Choroid plexus epithelial cell (primary cell): ENCODE data around the gene HEXIM1.
A peak's percentile ranks its signal among the peaks of the same experiment; 100 is the strongest.

ENCODE experiments used
- DNase-seq: peaks from one replicate; pipeline ENCODE4 v3.0.0-alpha.2; 2010; ENCODE audit warnings: low read depth
- H3K4me3 ChIP-seq: 2 replicates; pipeline ENCODE4 v1.5.1; 2011; ENCODE audit warnings: low read depth, mild to moderate bottlenecking, control low read depth, low read length, moderate library complexity
- TF ChIP-seq, protein P1 (sequence below): conservative IDR thresholded peaks from 2 replicates; pipeline ENCODE4 v1.5.1; 2011; ENCODE audit warnings: low read depth, mild to moderate bottlenecking, control low read depth, inconsistent platforms, low read length, moderate library complexity

Gene HEXIM1, protein sequence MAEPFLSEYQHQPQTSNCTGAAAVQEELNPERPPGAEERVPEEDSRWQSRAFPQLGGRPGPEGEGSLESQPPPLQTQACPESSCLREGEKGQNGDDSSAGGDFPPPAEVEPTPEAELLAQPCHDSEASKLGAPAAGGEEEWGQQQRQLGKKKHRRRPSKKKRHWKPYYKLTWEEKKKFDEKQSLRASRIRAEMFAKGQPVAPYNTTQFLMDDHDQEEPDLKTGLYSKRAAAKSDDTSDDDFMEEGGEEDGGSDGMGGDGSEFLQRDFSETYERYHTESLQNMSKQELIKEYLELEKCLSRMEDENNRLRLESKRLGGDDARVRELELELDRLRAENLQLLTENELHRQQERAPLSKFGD

DNA sequence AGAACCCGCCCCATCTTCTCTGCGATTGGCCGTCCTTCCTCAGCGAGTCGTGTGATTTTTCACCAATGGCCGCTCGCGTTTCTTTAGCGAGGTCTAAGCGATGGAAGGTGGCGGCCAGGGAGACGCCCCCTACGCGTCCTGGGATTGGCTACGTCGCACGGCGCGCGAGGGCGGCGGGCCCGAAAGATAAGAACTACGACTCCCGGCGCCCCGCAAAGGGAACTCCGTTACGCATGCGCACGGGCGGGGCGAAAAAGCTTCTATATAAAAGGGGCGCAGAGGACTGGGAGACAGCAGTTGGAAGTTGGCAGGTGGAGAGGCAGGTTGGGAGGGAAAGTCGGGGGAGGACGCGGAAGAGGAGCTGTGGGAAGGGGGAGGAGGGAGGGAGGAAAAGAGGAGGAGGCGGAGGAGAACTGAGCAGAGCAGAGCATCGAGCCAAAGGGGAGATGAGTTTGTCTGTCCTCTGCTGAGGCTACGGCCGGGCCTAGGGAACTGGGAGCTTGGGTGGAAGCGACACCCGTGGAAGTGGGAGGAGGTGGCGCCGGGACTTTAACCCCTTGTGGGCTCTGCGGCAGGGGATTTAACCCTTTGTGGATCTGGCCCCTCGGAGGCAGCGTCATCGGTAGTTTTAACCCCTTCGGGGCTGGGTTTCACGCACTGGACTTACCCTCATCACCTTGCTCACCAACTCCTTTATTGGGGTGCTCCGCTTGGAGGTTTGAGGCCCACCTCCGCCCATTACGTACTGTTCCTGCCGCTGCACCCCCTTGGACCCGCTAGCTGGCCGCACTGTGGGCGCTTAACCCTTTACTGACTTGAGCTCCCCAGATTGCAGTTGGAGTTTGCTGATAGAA, at the start of gene HEXIM1:
Gene HEXIM1, plus strand, starts transcription at position 293 of the 854 bp plus-strand sequence. CDS start 716 bp downstream, outside the sequence.
- DNase-seq: peak; percentile 100
- TF ChIP-seq, protein P1, sequence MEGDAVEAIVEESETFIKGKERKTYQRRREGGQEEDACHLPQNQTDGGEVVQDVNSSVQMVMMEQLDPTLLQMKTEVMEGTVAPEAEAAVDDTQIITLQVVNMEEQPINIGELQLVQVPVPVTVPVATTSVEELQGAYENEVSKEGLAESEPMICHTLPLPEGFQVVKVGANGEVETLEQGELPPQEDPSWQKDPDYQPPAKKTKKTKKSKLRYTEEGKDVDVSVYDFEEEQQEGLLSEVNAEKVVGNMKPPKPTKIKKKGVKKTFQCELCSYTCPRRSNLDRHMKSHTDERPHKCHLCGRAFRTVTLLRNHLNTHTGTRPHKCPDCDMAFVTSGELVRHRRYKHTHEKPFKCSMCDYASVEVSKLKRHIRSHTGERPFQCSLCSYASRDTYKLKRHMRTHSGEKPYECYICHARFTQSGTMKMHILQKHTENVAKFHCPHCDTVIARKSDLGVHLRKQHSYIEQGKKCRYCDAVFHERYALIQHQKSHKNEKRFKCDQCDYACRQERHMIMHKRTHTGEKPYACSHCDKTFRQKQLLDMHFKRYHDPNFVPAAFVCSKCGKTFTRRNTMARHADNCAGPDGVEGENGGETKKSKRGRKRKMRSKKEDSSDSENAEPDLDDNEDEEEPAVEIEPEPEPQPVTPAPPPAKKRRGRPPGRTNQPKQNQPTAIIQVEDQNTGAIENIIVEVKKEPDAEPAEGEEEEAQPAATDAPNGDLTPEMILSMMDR: no peak
- peak within 1 kb of the TSS; percentile 73 for H3K4me3 ChIP-seq

DNA sequence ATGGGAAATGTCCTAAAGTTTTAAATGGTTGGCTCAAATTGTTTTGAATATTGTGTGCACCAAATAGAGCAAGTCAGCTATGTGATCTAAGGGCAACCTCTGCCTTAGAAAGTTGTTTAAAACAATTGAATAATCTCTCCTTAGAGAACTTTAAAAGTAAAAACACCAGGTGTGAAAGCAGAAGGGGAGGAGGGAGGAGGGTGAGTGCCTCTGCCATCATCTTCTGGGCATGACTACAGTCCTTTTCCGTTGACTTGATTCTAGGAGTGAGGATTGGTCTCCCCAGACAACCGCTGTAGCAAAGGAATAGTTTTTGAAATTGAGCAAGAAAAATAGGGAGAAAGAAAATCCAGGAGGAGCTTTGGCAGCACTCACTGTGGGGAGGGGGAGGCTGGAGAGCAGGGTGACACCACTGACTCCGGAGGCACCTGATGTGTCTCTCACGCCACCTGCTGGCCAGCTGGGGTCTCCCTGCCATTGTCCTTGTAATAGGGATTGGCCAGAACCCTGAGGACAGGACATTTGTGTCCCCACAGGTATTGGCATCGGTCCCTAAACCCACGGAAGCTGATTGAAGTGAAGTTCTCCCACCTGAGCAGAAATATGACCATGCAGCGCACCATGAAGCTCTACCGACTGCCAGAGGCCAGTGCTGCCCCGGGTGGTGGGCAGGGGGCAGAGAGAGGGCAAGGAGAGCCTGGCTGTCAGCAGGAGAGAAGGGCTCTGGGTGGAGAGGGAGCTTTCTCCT, 49.2 kb upstream of the HEXIM1 start:
- DNase-seq: peak; percentile 77
- TF ChIP-seq, protein P1: peak; percentile 84
- H3K4me3 ChIP-seq: no peak overlapping the region

DNA sequence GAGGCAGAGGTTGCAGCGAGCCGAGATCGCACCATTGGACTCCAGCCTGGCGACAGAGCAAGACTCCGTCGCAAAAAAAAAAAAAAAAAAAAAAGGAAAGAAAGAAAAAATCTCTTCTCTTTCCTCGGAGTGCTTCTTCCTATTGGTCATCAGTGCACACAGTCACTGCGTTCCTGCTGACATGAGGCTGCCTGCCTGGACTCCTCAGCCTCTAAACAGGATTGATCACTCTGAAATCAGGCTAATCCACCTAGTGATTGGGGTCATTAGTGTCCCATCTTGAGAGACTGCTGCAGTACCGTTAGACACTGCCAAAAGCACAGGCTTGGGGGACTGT, 46.8 kb upstream of the HEXIM1 start:
- DNase-seq: no peak
- TF ChIP-seq, protein P1: no peak
- H3K4me3 ChIP-seq: no peak overlapping the region

DNA sequence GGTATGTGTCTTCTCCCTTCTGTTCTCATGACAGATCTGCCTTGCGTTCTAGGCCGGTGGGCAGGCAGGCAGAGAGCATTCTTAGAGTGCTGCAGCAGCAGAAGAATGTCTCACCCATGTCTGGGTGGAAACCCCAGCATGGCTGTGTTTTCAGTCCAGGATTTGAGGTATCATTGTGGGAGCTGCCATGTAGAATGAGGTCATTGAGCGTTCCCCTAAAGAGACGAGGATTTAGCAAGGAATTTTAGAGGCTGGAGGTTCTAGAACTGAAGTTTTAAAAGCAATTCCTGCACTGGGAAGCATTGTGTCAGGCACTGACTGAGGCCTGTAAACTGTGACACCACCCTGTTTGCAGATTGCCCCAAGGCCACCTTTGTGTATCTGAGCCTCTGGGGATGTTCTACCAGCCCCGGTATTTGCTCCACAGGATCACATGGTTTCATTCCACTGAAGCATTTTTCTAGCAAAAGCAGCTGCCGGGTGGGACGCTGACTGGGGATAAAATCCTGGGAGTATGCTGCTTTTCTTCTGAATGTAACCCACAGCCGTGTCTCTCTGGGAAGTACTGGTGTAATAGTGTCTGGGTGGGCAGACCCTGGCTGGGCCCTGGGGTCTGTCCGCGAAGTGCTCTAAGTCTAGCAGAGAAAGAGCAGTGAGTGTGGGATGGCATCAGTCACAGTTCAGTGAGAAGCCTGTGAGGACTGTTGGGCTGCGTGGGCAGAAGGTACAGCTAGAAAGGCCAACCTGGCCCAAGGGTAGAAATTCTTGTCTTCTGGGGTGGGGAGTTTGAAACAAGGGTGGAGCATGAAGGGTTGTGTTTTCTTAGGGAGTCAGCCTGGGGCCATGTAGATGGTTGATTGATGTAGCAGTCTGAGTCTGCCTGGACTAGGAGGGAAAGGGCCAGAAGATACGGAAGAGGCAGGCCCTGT, 46.1 kb upstream of the HEXIM1 start:
- peak; percentile 40 for DNase-seq
- TF ChIP-seq, protein P1: no peak
- H3K4me3 ChIP-seq: no peak overlapping the region

DNA sequence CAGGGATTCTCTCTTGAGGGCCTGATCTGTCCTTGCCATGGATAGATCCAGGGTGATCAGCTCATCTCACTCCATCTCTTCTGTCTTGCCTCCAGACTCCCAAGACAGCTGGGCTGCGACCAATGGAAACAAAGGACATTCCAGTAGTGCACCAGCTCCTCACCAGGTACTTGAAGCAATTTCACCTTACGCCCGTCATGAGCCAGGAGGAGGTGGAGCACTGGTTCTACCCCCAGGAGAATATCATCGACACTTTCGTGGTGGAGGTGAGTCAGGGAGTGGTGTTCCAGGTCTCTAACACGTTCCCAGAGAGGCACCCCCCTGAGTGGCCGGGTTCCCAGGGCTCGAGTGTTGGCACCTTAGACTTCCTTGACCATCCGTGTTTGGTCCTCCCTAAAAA, 45.4 kb upstream of the HEXIM1 start:
- TF ChIP-seq, protein P1: no peak
- no peak overlapping the region for H3K4me3 ChIP-seq
- no peak for DNase-seq

DNA sequence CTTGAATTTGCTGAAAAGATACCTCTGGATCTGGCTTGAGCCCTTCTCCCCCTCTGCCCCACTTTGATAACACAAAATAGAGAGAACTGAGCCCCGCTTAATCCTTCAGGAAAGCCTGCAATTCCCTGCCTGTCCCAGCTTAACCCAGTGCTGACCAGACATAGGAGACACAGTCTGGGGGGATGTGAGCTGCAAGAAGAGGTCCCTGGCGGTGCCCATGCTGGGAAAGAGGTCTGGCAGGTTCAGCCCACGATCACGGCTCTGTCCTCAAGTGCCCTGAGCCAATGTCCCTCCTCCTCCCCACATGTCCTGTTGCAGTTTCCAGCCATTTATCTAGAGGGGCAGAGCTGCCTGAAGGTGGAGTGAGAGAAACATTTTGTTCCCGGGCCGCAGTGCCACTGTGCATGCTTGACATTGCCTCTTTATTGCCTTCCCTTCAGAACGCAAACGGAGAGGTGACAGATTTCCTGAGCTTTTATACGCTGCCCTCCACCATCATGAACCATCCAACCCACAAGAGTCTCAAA, 44.9 kb upstream of the HEXIM1 start:
- no peak for DNase-seq
- TF ChIP-seq, protein P1: no peak
- no peak overlapping the region for H3K4me3 ChIP-seq
